ENCODE data around the gene ZNF600. TPM values are rescaled to one million over a fixed set of nuclear protein-coding genes. Genes with fewer than 3 reads are reported as not detected.
"Not testable (repeated sequence)": the region's sequence is repeated elsewhere in the genome, so short reads cannot be mapped to it uniquely, and the experiment has no call there.

The ZNF600 gene
- total RNA-seq, 1 donor from 2014 or later = 14.9 TPM

DNA sequence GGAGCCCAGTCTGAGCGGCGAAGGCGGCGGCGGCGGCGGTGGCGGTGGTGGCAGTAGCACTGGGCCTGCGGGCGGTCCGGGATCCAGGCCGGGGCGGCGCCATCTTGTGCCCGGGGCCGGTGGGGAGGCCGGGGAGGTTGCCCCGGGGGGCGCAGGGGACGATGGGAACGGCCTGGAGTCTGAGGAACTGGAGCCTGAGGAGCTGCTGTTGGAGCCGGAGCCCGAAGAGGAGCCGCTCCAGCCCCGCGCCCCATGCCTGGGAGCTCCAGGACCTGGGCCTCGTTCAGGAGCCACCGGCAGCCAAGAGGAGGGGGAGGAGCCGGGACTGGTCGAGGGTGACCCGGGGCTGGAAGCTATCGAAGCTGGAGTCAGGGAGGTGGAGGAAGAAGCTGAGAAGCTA is 23.2 kb upstream of the ZNF600 start:
- no peak for ATAC-seq
- Histone ChIP-seq H3K36me3 (peaks cover 37% of the 10 kb centered on the region), H3K9me3 (peaks cover 18% of the 10 kb centered on the region), H3K4me3 (no peak overlapping the region), H3K4me1 (no peaks in the 10 kb centered on the region), H3K27ac (no peak overlapping the region), H3K27me3 (ENCODE audit: low read depth) (no peaks in the 10 kb centered on the region)
- no peak for DNase-seq
- TF ChIP-seq, protein P1, sequence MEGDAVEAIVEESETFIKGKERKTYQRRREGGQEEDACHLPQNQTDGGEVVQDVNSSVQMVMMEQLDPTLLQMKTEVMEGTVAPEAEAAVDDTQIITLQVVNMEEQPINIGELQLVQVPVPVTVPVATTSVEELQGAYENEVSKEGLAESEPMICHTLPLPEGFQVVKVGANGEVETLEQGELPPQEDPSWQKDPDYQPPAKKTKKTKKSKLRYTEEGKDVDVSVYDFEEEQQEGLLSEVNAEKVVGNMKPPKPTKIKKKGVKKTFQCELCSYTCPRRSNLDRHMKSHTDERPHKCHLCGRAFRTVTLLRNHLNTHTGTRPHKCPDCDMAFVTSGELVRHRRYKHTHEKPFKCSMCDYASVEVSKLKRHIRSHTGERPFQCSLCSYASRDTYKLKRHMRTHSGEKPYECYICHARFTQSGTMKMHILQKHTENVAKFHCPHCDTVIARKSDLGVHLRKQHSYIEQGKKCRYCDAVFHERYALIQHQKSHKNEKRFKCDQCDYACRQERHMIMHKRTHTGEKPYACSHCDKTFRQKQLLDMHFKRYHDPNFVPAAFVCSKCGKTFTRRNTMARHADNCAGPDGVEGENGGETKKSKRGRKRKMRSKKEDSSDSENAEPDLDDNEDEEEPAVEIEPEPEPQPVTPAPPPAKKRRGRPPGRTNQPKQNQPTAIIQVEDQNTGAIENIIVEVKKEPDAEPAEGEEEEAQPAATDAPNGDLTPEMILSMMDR (IDR thresholded peaks at IDR 0.05) = no peak
- intact Hi-C loops (cut with DNase I) = no loop called here

DNA sequence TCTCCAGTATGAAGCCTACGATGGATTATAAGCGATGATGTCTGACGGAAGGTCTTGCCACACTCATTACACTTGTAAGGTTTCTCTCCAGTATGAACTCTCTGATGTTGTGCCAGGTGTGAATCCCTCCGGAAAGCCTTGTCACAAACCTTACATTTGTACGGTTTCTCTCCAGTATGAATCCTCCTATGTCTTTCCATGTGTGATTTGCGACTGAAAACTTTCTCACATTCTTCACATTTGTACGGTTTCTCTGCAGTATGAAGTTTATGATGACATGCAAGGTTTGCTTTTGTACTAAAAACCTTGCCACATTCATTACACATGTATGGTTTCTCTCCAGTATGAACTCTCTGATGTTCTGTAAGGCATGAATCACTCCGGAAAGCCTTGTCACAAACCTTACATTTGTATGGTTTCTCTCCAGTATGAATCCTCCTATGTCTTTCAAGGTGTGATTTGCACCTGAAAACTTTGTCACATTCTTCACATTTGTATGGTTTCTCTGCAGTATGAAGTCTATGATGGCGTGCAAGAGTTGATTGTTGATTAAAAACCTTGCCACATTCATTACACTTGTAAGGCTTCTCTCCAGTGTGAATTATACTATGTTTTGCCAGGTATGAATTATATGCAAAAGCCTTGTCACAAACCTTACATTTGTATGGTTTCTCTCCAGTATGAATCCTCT is 13.5 kb upstream of the ZNF600 start:
- DNase-seq; intact Hi-C loops (cut with DNase I); H3K4me3 ChIP-seq; H3K4me1 ChIP-seq; ATAC-seq; H3K27ac ChIP-seq; H3K27me3 ChIP-seq (ENCODE audit: low read depth): not testable (repeated sequence)
- Histone ChIP-seq H3K36me3 (peaks cover 40% of the 10 kb centered on the region), H3K9me3 (peaks cover 84% of the 10 kb centered on the region)

DNA sequence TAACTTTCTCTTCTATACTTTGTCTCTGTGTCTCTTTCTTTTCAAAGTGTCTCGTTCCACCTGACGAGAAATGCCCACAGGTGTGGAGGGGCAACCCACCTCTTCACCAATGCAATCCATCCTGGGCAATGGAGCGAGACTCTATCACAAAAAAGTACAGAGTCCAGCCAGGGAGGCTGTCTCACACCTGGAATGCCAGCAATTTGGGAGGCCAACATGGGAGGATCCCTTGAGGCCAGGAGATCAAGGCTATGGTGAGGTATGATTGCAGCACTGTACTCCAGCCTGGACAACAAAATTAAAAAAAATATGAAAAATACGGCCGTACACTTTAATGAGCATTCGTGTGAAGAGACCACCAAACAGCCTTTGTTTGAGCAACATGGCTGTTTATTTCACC is 2.8 kb upstream of the ZNF600 start:
- TF ChIP-seq, protein P1 (IDR thresholded peaks at IDR 0.05) = no peak
- DNase-seq (no peak), ATAC-seq (no peak)
- peaks cover 16% of the 10 kb centered on the region for H3K4me1 ChIP-seq
- no peaks in the 10 kb centered on the region for H3K27me3 ChIP-seq (ENCODE audit: low read depth)
- no peaks in the 10 kb centered on the region for H3K9me3 ChIP-seq
- no peak overlapping the region for H3K4me3 ChIP-seq
- intact Hi-C loops (cut with DNase I) = no loop called here
- H3K36me3 ChIP-seq = no peaks in the 10 kb centered on the region
- no peak overlapping the region for H3K27ac ChIP-seq

DNA sequence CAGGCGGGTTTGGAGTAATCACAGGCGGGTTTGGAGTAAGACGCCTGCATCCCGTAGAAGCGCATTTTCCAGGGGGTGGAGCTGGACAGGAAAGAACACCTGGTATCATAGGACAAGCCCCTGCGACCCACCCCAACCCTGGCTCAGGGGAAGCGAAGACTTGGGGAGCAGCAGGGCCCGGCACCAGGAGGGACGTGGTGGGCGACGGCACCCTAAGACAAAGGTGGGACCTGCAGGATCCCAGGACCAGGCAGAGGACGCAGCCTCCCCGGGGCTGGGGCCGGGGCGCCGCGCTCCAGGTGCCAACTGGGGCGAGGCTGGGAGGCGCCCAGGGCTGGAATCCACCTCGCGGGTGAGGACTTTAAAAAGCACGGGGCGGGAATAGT is 520 bp downstream of the ZNF600 start:
- intact Hi-C loops (cut with DNase I) = no loop called here
- Histone ChIP-seq H3K9me3 (no peaks in the 10 kb centered on the region), H3K27me3 (ENCODE audit: low read depth) (no peaks in the 10 kb centered on the region), H3K4me1 (peaks cover 16% of the 10 kb centered on the region), H3K36me3 (peaks cover 5% of the 10 kb centered on the region), H3K4me3 (peak overlapping the region; percentile 69), H3K27ac (peak overlapping the region; percentile 77)
- TF ChIP-seq, protein P1 (IDR thresholded peaks at IDR 0.05) = no peak
- ATAC-seq = peak; percentile 61 to 62
- no peak for DNase-seq

DNA sequence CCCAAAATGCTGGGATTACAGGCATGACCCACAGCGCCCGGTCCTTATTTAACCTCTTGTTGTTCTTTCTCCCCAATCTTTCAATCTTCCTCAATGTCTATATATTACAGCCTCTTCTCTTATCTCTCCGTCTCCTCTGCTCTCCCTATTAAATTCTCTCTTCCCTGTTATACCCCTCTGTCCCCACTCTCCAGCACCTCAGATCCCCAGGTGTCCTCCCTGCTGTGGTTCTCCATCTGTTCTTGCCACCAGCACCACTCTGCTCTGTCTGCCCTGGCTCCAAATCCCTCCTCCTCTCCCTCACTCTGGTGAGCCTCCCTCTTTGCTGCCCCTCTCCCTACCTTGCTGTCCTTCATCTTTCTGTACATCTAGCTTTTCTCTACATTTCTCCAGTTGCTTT is 1.1 kb downstream of the ZNF600 start:
- peak overlapping the region; percentile 69 for H3K4me3 ChIP-seq
- no peak for ATAC-seq
- peaks cover 16% of the 10 kb centered on the region for H3K4me1 ChIP-seq
- H3K9me3 ChIP-seq = no peaks in the 10 kb centered on the region
- TF ChIP-seq, protein P1 (IDR thresholded peaks at IDR 0.05) = no peak
- no peak for DNase-seq
- no peaks in the 10 kb centered on the region for H3K27me3 ChIP-seq (ENCODE audit: low read depth)
- no peak overlapping the region for H3K27ac ChIP-seq
- intact Hi-C loops (cut with DNase I) = no loop called here
- peaks cover 8% of the 10 kb centered on the region for H3K36me3 ChIP-seq

DNA sequence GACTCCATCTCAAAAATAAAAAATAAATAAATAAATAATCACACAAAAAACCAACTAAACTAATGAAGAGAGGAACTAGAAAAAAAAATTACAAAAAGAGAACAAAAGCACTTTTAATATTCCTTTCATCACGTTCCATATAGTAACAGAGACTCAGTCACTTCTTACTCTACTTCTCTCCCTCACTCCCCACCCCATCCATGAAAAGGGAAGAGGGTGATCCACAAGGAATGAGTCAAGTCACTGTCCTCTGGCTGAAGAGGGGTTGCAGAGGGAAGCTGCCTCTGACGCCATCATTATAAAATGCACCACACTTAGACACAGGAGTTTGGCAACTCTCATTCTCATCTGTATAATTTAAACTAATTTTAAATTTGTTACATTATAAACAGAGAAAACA is 3.7 kb downstream of the ZNF600 start:
- H3K4me3 ChIP-seq; H3K9me3 ChIP-seq; H3K27ac ChIP-seq; DNase-seq; H3K27me3 ChIP-seq (ENCODE audit: low read depth); ATAC-seq; intact Hi-C loops (cut with DNase I): not testable (repeated sequence)
- peaks cover 16% of the 10 kb centered on the region for H3K4me1 ChIP-seq
- peaks cover 20% of the 10 kb centered on the region for H3K36me3 ChIP-seq
